GM18873 (cell line): ENCODE results near the gene PTGS2.
"Not testable (repeated sequence)": the region's sequence is repeated elsewhere in the genome, so short reads cannot be mapped to it uniquely, and the experiment has no call there.

Experiments used
- ATAC-seq: cut with Tn5 transposase; IDR thresholded peaks from one replicate; pipeline ENCODE4 v1.9.1; 2021; ENCODE audit warnings: mild to moderate bottlenecking, moderate library complexity, moderate number of reproducible peaks; ENCODE audit not compliant: unreplicated experiment, low FRiP score

The PTGS2 gene

GRCh38 chr1:186671136-186671825 is 8.9 kb downstream of the PTGS2 start:
- no peak for ATAC-seq

- no peak for ATAC-seq
Observed at GRCh38 chr1:186670297-186671135, 9.7 kb downstream of the PTGS2 start.

DNA sequence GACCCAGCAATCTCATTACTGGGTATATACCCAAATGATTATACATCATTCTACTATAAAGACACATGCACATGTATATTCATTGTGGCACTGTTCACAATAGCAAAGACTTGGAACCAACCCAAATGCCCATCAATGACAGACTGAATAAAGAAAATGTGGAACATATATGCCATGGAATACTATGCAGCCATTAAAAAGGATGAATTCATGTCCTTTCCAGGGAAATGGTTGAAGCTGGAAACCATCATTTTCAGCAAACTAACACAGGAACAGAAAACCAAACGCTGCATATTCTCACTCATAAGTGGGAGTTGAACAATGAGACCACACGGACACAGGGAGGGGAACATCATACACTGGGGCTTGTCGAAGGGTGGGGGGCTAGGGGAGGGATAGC is 10.4 kb downstream of the PTGS2 start:
- not testable (repeated sequence) for ATAC-seq

DNA sequence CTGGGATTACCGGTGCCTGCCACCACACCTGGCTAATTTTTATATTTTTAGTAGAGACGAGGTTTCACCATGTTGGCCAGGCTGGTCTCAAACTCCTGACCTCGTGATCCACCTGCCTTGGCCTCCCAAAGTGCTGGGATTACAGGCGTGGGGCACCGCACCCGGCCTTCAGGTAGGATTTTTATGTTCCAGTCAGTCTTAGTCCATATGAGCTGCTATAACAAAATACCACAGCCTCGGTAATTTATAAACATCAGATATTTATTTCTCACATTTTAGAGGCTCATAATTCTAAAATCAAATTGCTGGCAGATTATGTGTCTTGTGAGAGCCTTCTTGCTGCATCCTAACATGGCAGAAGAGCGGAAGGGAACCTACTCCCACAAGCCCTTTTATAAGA is 16.0 kb downstream of the PTGS2 start:
- ATAC-seq, result not testable (repeated sequence)

- ATAC-seq, result no peak
Observed at GRCh38 chr1:186662752-186663151, 17.5 kb downstream of the PTGS2 start.

- no peak for ATAC-seq
Observed at GRCh38 chr1:186659890-186660341, 20.3 kb downstream of the PTGS2 start.

- no peak for ATAC-seq
Observed at GRCh38 chr1:186658999-186659398, 21.2 kb downstream of the PTGS2 start.

GRCh38 chr1:186657481-186657880 is 22.7 kb downstream of the PTGS2 start:
- no peak for ATAC-seq

DNA sequence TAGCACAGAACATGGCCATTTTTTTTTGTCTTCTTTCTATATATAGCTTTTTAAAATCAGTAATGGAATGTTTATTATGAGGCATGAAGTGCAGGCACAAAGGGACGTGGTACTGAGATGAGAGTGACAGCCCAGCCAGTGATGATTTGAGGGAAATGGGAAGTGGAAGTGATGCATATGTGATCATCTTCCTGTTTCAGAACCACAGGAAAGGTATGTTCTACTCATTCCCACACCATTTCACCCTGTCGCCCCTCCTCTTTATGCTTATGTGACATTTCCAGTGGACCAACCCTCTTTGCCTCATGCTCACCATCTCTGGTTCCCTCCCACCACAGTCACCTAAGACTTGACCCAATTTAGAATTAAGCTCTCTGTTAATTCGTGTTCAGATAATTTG is 24.3 kb downstream of the PTGS2 start:
- no peak for ATAC-seq

DNA sequence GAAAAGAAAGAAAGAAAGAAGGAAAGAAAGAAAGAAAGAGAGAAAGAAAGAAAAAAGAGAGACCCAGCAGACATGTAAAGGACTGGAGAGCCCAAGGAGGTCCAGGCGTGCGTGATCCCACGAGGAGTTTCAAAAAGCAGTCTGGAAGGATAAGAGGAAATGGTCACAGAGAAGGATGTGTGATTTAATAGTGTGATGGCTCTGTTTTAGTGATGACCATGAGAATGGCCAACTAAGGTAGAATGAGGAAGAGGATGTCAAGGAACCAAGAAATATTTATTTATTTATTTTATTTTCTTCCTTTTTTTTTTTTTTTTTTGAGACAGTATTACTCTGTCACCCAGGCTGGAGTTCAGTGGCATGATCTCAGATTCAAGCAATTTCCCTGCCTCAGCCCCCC is 25.5 kb downstream of the PTGS2 start:
- no peak for ATAC-seq

DNA sequence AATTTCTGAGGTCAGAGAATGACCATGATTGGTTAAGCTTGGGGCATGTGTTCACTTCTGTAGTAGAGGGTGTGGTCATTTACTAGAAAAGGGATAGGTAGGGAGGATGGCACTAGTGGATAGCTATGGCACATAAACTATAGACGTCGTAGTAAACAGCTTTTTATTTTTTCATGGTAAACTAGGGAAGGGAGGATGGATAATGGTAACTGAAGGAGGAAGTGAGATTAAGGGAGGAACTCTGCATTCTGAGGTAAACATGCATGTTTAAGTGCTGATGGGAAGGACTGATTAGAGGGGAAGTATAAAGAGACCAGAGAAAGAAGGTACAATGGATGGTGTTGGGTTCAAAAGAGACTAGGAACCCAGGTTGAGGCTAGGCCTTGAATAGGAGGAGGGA is 26.9 kb downstream of the PTGS2 start:
- ATAC-seq, result no peak

DNA sequence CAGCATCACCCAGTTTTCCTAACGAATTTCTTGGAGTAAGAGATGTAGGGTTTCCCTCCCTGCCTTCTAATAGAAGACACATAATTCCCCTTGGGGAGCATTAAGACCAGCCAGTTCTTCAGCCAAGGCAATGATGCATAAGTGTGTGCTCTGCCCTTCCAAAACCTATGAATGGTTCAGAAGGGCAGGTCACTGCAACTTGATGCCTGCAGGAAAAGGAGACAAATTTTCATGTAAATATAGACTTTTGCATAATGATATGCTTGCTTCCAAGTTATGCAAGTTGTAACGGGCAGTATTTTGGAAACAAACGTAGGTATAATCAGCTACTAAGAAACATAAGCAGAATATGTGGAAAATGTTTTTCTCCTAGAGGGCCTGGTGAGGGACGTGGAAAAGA is 31.6 kb downstream of the PTGS2 start:
- ATAC-seq, result no peak

- ATAC-seq, result not testable (repeated sequence)
Observed at GRCh38 chr1:186647985-186648384, 32.2 kb downstream of the PTGS2 start.

DNA sequence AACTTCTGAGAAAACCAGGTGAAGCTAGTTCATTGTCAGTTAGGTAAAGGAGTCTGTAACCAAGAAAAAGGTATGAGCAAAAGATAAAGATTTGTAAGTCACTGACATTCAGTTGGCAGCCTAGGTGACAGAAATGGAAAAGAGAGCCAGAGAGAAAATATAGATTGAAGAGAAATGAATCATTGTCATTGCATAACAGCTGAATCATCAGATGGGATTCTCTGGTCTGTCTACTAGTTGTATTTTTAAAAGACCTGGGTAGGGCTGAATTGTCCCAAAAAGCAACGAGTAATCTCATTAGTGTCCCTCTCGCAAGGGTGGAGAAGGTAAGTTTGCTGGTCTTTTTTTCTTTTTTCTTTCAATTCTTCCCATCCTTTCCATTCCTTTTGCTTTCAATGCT is 36.6 kb downstream of the PTGS2 start:
- no peak for ATAC-seq

- not testable (repeated sequence) for ATAC-seq
Observed at GRCh38 chr1:186637567-186637966, 42.7 kb downstream of the PTGS2 start.

DNA sequence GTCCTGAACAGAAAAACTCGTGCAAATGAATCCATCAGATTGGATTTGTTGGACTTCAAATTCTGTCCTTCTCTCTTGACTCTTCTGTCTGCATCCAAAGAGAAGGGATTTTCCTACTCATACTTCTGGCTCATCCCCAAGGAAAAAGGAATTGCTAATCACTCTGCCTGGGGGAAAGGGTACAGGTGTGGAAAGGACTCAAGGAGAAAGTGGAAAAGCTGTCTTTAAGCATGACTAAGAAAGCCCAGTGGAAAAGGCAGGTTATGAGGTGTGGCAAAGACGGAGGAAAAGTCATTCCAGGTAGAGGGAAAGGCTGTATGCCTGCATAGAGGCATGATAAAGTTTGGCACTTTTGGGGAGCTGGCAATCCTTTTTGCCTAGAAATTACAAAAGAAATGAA is 43.4 kb downstream of the PTGS2 start:
- no peak for ATAC-seq

DNA sequence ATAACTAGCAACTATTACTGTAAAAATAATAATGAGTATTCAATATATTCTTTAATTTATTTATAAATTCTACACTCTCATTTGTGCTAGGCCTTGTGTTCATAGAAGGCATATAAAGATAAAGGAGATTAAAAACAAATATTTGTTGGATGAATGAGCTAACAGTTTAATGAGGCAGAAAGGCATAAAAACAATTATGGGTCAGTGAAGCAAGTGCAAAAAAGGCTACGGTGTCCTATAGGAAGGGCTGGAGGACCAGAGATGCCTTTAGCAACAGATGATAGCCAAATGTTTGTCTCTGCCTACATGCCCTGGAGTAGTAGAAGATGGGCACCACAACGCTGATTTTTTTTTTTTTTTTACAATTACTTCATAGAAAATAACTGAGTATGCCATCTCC is 45.7 kb downstream of the PTGS2 start:
- no peak for ATAC-seq

DNA sequence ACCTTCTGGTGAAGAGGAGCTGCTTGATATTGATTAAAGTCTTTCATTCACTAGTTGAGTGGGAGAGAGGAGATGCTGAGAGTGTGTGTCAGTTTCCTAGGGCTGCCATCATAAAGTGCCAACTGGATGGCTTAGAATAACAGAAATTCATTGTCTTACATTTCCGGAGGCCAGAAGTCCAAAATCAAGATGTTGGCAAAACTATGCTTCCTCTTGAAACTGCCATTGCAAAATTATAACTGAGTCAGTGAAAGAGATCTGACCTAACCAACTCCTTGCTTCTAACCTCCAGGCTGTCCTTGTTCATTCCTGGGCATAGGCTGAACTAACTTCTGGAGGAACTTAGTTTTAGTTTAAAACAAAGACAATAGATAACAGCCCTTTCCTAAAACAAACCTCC is 47.1 kb downstream of the PTGS2 start:
- no peak for ATAC-seq

DNA sequence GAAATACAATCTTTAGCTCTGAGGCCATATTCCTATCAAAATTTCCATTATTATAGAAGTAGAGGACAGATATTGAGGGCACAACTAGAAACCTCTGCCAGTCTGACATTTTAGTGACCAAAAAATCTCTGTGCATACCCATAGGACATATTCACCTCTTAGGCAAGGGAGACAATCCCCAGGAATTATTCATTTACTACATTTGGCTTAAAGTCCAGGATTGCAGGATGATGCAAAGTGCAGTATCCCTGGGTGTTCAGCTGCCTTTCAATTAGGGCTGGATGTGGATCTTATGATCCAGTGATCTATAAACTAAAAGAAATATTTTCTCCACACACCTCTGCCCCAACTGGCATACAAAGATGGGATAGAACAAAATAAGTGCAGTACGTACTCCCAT is 50.9 kb downstream of the PTGS2 start:
- ATAC-seq, result no peak

GRCh38 chr1:186628910-186629309 is 51.3 kb downstream of the PTGS2 start:
- ATAC-seq, result peak; percentile 57

- ATAC-seq, result no peak
Observed at GRCh38 chr1:186627019-186627418, 53.2 kb downstream of the PTGS2 start.
